HL-60/S4 treated with retinoic acid at 250 ng/mL for 4 days and 3 days (cell line): ENCODE data around the gene RALY.

Source experiments
- in situ Hi-C: fragments of 300-500 bp; cut with MboI; formaldehyde crosslinking; loops from 2 replicates; pipeline ENCODE4 v1.7.0; 2022; ENCODE audit warnings: low sequenced_read_pairs

Gene RALY

DNA sequence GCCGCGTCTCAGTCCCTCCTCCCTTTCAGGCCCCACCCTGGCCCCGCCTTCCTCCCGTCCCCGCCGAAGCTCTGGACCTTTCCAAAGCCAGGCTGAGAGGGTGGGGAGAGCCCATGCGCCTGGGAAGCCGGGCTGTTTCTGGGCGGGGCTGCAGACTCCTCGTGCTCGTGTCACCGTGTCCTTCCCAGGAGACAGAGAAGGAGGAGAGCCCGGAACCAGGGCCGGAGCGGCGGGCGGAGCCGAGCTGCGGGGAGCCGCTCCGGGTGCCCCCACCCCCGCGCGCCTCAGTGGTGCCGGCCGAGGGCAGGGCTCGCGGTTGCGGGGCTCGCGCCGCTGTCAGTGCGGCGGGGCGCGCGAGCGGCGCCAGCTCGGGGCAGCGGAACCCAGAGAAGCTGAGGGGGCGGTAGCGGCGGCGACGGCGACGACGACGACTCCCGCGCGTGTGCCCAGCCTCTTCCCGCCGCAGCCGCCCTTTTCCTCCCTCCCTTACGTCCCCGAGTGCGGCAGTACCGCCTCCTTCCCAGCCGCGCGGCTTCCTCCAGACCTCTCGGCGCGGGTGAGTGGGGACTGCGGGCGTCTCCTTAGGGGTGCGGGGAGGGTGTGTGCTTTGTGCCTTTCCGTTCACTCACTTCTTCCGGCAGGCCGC is at the start of gene RALY:
Gene RALY (plus strand): TSS at position 336 of the 646 bp plus-strand sequence. CDS start 78,164 bp downstream, outside the sequence.
- in situ Hi-C loops: no loop called here

- in situ Hi-C loops: no loop called here
Measured at GRCh38 chr20:33944914-33945313, 48.8 kb upstream of the RALY start.

- in situ Hi-C loops: no loop called here
Measured at GRCh38 chr20:33945391-33946081, 48.2 kb upstream of the RALY start.

GRCh38 chr20:33947709-33948295 is 45.9 kb upstream of the RALY start:
- in situ Hi-C loops: no loop called here

DNA sequence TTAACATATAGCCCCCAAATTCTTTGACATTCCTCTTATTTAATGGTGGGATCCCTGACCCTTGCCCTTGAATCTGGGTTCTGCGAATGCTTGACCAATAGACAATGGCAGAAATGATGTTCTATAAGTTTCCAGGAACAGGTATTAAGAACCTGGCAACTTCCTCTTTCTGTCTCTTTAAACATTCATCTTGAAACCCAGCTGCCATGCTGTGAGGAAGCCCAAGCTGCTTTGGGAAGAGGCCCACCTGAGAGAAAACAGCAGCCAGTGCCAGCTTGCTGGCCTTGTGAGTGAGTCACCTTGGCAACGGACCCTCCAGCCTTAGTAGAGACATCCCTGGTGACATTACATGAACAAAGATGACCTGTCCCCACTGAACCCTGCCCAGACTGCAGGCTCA is 45.2 kb upstream of the RALY start:
- in situ Hi-C loops: no loop called here

- in situ Hi-C loops: no loop called here
Measured at GRCh38 chr20:33951171-33951570, 42.5 kb upstream of the RALY start.

DNA sequence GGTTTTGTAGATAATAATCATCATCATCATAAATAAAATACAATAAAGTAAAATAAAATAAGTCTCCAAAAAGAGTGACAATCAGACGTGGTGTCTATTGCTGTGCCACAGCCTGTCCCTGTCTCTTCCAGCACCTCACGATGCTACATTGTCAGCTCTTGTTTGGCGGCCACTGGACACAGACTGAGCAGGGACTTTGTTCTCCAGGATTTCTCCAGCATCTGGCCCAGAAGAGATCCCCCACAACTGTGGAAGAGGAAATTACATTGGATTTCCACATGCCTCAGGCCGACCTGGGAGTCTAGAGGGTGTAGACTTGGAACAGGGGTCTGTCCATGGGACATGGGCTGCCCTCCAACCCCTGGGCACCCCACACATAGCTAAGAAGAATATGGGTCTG is 39.2 kb upstream of the RALY start:
- in situ Hi-C loops: no loop called here

GRCh38 chr20:33963751-33964150 is 30.0 kb upstream of the RALY start:
- in situ Hi-C loops: no loop called here

DNA sequence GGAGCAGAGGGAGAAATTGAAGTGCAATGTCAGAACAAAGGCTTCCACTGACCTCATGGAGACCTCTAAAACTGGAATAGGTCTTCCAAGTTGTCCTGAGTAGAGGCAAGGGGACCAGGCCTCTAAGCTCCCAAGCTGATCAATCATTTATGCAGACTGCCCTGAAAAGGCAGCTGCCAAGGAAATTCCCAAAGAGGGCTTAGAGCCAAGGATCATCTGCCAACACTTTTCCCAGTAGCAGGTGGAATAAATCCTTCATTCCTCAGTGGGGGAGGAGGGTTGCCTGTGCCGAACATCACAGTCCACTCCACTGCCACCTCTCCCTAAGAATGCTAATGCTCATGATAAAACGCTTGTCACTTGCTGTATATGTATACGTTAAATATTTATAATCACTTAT is 29.3 kb upstream of the RALY start:
- in situ Hi-C loops: no loop called here

GRCh38 chr20:33967126-33967525 is 26.6 kb upstream of the RALY start:
- in situ Hi-C loops: no loop called here

GRCh38 chr20:33969563-33969962 is 24.1 kb upstream of the RALY start:
- in situ Hi-C loops: no loop called here

- in situ Hi-C loops: no loop called here
Measured at GRCh38 chr20:33970229-33970628, 23.5 kb upstream of the RALY start.

DNA sequence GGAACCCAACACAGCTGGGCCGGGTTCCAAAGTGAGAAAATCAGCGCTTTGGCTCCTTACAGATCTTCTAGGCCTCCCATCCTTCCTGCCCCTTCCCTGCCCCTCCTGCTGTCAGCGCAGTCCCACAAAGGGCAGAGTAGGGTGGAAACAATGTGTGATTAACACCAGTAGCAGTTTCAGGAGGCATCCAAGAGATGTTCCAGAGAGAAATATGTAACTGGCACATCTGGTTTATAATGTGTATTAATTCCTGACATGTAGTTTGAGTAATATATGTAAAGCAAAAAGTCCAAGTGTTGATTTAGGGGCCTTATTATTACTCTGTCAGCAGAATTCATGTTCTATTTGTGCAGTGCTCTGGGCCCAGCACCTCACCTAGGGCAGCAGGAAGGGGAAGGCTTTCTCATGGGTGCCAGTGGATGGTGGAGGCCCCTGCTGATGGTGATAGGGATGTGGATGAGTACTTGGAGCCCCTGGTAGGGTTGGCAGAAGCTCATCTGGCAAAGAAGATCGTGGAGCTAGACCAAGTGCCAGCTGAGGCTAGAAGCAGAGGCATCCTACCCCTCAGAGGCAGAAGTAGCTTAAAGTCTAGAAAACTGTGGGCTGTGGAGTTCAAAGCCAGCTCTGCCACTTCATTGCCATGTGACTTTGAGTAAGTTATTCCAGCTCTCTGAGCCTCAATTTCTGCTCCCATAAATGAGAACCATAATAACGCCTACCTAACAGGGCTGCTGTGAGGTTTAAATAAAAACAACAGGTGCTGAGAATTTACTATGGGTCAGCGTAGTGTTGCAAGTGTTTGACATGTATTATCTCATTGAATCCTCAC is 22.4 kb upstream of the RALY start:
- in situ Hi-C loops: no loop called here

- in situ Hi-C loops: no loop called here
Measured at GRCh38 chr20:33976959-33977358, 16.8 kb upstream of the RALY start.

DNA sequence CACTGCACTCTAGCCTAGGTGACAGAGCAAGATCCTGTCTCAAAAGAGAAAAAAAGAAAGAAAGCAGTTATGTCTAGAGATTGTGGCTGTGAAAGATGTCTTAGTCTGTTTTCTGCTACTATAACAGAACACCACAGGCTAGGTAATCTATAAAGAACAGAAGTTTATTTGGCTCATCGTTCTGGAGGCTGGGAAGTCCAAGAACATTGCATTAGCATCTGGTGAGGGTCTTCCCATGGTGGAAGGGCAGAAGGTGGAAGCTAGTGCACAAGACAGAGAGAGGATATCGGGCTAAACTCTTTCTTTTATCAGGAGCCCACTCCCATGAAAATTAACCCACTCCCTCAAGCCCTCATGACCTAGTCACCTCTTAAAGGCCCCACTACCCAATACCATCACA is 16.2 kb upstream of the RALY start:
- in situ Hi-C loops: no loop called here

GRCh38 chr20:33979094-33979493 is 14.6 kb upstream of the RALY start:
- in situ Hi-C loops: no loop called here

- in situ Hi-C loops: no loop called here
Measured at GRCh38 chr20:33981347-33981746, 12.4 kb upstream of the RALY start.

GRCh38 chr20:33981964-33982363 is 11.7 kb upstream of the RALY start:
- in situ Hi-C loops: no loop called here

DNA sequence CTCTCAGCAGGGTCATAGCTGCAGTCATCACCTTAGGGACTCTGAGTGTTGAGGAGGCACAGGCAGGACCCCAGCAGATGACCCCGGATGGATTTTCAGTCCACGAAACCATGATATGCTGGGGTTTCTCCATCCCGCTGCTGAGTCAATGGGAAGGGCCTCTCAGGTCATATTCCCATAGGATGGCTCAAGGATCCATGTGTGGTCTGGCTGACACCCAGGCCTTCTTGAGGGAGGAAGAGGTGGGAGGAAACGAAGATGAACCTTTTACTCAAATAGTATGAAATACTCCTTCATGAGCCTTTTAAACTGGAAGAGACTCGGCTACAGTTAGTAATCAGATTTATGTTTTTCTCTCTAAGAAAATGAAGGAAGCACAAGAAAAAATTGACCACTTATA is 10.3 kb upstream of the RALY start:
- in situ Hi-C loops: no loop called here

- in situ Hi-C loops: no loop called here
Measured at GRCh38 chr20:33984182-33984719, 9.5 kb upstream of the RALY start.

GRCh38 chr20:33985280-33985679 is 8.4 kb upstream of the RALY start:
- in situ Hi-C loops: no loop called here
